Ishikawa (cell line): ENCODE measurements around the gene DCC.

Experiments used
- CEBPB ChIP-seq: IDR thresholded peaks from 2 replicates; pipeline ENCODE4 v1.6.1; 2012
- CREB1 ChIP-seq: IDR thresholded peaks from 2 replicates; pipeline ENCODE4 v1.6.1; 2012; ENCODE audit warnings: low read depth
- EGR1 ChIP-seq: IDR thresholded peaks from 2 replicates; pipeline ENCODE4 v1.6.1; 2012
- EP300 ChIP-seq: IDR thresholded peaks from 2 replicates; pipeline ENCODE4 v1.6.1; 2012; ENCODE audit warnings: borderline replicate concordance
- FOXM1 ChIP-seq: IDR thresholded peaks from 2 replicates; pipeline ENCODE4 v1.6.1; 2012; ENCODE audit warnings: low read depth, borderline replicate concordance
- MAX ChIP-seq: IDR thresholded peaks from 2 replicates; pipeline ENCODE4 v1.6.1; 2012
- NFIC ChIP-seq: IDR thresholded peaks from 2 replicates; pipeline ENCODE4 v1.6.1; 2012
- RAD21 ChIP-seq: IDR thresholded peaks from 2 replicates; pipeline ENCODE4 v1.6.1; 2012; ENCODE audit warnings: low read depth
- REST ChIP-seq: IDR thresholded peaks from 2 replicates; pipeline ENCODE4 v1.6.1; 2012; ENCODE audit warnings: low read depth, mild to moderate bottlenecking
- TAF1 ChIP-seq: IDR thresholded peaks from 2 replicates; pipeline ENCODE4 v1.6.1; 2012; ENCODE audit warnings: low read depth, mild to moderate bottlenecking
- TCF12 ChIP-seq: IDR thresholded peaks from 2 replicates; pipeline ENCODE4 v1.6.1; 2012; ENCODE audit warnings: low read depth
- TEAD4 ChIP-seq: IDR thresholded peaks from 2 replicates; pipeline ENCODE4 v1.6.1; 2012
- USF1 ChIP-seq: IDR thresholded peaks from 2 replicates; pipeline ENCODE4 v1.6.1; 2012
- YY1 ChIP-seq: IDR thresholded peaks from 2 replicates; pipeline ENCODE4 v1.6.1; 2012; ENCODE audit warnings: low read depth
- ZBTB7A ChIP-seq: IDR thresholded peaks from 2 replicates; pipeline ENCODE4 v1.6.1; 2012; ENCODE audit warnings: low read depth

DCC gene

GRCh38 chr18:53458944-53459580 lies 1119.1 kb downstream of the DCC start:
- TF ChIP-seq TCF12, result no peak

GRCh38 chr18:53467756-53468155 lies 1127.8 kb downstream of the DCC start:
- TF ChIP-seq RAD21, result no peak

- TF ChIP-seq MAX (no peak), RAD21 (no peak)
Measured at GRCh38 chr18:53472546-53472945, 1132.5 kb downstream of the DCC start.

GRCh38 chr18:53478155-53478554 lies 1138.2 kb downstream of the DCC start:
- TF ChIP-seq ZBTB7A (no peak), NFIC (no peak), REST (no peak), RAD21 (no peak), EGR1 (no peak), CEBPB (no peak), TAF1 (no peak), TEAD4 (no peak), EP300 (no peak), FOXM1 (no peak), TCF12 (no peak), USF1 (no peak), CREB1 (no peak)

GRCh38 chr18:53486296-53486695 lies 1146.3 kb downstream of the DCC start:
- TF ChIP-seq ZBTB7A, result no peak
- no peak for TF ChIP-seq USF1
- no peak for TF ChIP-seq TCF12
- no peak for TF ChIP-seq FOXM1
- no peak for TF ChIP-seq EP300
- no peak for TF ChIP-seq NFIC
- no peak for TF ChIP-seq REST
- TF ChIP-seq RAD21, result no peak
- TF ChIP-seq TEAD4, result no peak
- TF ChIP-seq MAX, result no peak
- TF ChIP-seq EGR1, result no peak
- no peak for TF ChIP-seq YY1
- no peak for TF ChIP-seq CEBPB
- TF ChIP-seq TAF1, result no peak
- no peak for TF ChIP-seq CREB1

- no peak for TF ChIP-seq EP300
- TF ChIP-seq NFIC, result no peak
- no peak for TF ChIP-seq TAF1
- TF ChIP-seq YY1, result no peak
- TF ChIP-seq FOXM1, result no peak
- TF ChIP-seq TEAD4, result no peak
- no peak for TF ChIP-seq REST
- TF ChIP-seq CREB1, result no peak
- no peak for TF ChIP-seq CEBPB
- TF ChIP-seq EGR1, result no peak
- no peak for TF ChIP-seq ZBTB7A
- no peak for TF ChIP-seq TCF12
- no peak for TF ChIP-seq MAX
- TF ChIP-seq USF1, result no peak
- no peak for TF ChIP-seq RAD21
Measured at GRCh38 chr18:53489266-53489665, 1149.3 kb downstream of the DCC start.
